Occipital lobe (tissue), 2 donors: ENCODE measurements around the gene ZSWIM3. TPM values are rescaled to one million over a fixed set of nuclear protein-coding genes. Genes with fewer than 3 reads are reported as not detected.
"Not testable (repeated sequence)": the region's sequence is repeated elsewhere in the genome, so short reads cannot be mapped to it uniquely, and the experiment has no call there.

Experiments used
- DNase-seq: peaks from one replicate; lab custom pipeline; 2025; lab: John Stamatoyannopoulos, UW
- total RNA-seq: library from RNA; depleted of rRNA; stranded (reverse); fragments of >200 nt; gene quantifications from one replicate; pipeline ENCODE4 v1.2.3, GENCODE V29; 2014

Gene ZSWIM3
- total RNA-seq, 1 donor from 2014 or later: 13.9 TPM

DNA sequence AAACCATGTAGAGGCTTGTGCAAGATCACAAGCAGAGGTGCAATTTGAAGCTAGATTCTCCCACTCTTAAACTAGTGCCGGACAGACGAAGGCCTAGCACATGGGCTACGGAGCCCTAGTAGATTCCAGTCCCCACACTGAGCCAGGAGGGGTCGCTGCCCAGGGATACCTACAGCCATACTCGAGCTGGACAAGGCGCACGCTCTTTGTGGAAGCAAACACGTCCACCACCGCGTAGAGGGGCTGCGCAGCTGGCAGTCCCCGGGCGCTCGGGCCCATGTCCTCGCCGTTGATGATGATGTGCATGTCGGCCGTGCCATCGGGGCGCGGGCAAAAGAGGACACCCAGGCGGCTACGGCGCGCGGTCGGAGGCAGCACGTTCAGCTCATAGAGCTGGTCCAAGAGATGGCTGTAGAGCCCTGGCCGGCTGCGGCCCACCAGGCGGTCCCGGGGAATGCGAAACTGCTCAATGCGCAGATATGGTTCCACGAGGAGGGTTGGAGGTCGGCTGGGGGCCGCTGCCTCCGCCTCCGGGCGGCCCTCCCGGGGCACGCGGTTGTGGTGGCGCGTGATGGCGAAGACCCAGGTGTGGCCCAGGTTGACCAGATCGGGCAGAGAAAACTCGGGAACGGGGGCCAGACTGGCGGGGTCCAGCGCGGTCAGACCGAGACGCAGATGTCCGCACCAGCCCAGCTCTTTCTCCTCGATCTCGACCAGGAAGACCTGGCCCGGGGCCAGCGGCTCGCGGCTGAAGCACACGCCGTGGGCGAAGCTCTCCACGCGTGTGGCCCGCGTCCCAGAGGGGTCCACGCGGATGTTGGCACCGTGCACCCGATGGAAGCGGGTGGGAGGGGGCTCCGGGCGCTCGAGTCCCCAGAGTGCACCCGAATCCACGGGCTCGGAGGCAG, 32.9 kb downstream of the ZSWIM3 start:
- peak; percentile 39 for DNase-seq

DNA sequence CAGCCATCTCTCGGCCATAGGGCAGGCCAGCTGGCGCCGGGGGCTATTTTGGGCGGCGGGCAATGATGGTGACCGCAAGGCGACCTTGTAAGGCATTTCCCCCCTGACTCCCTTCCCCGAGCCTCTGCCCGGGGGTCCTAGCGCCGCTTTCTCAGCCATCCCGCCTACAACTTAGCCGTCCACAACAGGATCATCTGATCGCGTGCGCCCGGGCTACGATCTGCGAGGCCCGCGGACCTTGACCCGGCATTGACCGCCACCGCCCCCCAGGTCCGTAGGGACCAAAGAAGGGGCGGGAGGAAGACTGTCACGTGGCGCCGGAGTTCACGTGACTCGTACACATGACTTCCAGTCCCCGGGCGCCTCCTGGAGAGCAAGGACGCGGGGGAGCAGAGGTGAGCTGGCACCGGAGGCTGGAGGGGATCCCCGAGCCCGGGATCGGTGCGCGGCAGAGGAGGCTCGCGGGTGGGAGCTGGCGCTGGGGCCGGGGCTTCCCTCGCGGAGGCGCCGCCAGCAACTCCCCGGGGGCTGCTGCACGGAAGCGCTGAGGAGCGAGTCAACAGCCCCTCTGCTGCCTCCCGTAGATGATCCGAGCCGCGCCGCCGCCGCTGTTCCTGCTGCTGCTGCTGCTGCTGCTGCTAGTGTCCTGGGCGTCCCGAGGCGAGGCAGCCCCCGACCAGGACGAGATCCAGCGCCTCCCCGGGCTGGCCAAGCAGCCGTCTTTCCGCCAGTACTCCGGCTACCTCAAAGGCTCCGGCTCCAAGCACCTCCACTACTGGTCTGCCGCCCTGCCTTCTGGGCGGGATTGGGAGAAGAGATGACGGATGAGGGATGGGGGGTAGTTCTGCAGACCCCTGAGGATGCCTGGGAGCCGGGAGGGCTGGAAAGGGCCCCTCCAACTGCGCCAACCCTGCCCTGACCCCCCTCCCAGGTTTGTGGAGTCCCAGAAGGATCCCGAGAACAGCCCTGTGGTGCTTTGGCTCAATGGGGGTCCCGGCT, 33.9 kb downstream of the ZSWIM3 start, which contains the start of the genes CTSA and NEURL2:
CTSA (plus strand) TSS at position 351 of the 999 bp plus-strand sequence; CDS start at position 585, 234 bp downstream.
NEURL2 (minus strand) TSS at position 224 of the 999 bp plus-strand sequence; CDS start at position 7, 217 bp downstream.
- peak; percentile 85 for DNase-seq

DNA sequence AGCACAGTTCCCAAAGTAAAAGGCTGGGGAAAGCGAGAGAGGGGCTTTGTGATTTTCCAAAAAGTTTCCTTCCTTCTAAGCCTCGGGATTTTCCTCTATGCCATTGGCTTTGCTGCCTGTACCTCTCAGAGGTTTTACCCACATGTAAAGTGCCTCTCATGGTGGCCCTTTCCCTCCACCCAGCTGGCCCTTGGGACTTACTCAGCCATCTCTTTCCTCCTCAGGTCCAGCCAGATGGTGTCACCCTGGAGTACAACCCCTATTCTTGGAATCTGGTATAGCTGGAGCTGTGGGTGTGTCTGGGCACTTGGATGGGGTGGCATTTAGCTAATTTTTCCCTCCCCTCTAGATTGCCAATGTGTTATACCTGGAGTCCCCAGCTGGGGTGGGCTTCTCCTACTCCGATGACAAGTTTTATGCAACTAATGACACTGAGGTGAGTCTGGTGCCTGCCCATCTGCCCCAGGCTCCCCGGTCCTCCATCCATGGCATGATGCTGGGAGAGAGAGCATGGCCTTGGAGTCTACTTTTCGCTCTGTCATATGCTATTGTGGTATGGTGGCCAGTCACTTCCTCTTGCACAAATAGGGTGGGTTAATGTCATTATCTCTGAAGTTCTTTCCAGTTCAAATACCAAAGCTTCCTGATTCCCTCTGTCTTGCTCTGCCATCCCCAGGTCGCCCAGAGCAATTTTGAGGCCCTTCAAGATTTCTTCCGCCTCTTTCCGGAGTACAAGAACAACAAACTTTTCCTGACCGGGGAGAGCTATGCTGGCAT, 34.8 kb downstream of the ZSWIM3 start:
- DNase-seq: no peak

DNA sequence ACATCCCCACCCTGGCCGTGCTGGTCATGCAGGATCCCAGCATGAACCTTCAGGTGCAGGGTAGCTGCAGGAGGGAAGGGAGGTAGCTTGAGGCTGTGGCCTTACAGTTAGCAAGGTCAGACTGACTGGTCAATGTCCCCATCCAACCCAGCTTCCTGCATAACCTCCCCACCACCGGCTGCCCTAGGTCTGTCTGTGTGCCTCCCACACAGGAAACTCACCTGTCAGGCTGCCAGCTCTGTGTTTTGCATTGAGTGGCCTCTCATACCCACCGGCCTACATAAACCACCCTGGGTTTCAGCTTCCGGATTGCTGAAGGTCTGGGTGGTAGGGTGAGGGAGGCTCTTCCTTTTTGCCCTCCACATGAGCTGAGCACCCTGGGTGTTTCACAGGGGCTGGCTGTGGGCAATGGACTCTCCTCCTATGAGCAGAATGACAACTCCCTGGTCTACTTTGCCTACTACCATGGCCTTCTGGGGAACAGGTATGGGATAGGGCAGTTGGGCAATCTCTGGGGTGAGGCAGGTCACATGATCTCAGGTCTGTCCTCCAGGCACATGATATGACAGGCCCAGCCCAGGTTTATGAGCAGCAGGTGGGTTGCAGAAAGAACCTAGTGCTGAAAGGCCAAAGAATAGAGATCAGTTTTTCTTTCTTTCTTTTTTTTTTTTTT, 35.5 kb downstream of the ZSWIM3 start:
- no peak for DNase-seq

DNA sequence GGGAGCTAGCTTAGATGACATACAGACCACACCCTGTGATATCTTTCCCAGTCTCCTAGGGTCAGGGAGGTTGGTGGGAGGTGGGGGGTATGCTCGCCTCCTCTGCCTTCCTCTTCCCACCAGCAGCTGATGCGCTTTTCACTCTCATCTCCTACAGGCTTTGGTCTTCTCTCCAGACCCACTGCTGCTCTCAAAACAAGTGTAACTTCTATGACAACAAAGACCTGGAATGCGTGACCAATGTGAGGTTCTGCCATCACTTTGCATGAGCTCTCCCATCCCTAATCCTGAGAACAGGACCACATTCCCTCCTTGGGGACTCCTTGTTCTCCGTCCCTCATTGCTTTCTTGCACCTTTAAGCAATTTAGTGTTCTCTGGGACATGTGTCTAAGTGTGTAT, 36.4 kb downstream of the ZSWIM3 start:
- DNase-seq: no peak

DNA sequence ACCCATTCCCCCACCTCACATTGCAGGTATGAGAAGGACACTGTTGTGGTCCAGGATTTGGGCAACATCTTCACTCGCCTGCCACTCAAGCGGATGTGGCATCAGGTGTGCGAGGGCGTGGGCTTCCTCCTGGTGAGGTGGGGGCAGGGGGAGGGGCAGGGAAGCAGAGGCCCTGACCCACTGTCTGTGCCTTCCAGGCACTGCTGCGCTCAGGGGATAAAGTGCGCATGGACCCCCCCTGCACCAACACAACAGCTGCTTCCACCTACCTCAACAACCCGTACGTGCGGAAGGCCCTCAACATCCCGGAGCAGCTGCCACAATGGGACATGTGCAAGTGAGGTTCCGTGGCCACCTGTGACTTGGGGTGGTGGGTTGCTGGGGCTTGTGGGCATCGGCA, 37.4 kb downstream of the ZSWIM3 start:
- DNase-seq: no peak

DNA sequence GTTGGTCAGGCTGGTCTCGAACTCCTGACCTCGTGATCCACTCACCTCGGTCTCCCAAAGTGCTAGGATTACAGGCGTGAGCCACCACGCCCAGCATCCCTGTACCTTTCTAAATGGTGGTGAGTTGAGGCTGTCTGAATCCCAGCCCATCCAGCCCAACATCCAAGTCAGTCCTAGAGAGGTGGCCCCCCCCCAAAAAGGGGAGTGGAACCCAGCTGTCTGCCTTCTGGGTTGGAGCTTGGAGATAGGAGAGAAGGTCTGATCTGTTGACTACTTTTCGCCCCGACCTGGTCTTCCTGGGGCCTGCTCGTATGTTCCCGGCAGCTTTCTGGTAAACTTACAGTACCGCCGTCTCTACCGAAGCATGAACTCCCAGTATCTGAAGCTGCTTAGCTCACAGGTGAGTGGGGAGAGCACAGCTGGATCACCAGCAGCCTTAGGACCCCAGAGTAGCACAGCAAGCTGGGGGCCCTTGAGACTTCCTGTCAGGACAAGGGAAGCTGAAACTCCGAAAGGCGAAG, 39.3 kb downstream of the ZSWIM3 start:
- DNase-seq: no peak

DNA sequence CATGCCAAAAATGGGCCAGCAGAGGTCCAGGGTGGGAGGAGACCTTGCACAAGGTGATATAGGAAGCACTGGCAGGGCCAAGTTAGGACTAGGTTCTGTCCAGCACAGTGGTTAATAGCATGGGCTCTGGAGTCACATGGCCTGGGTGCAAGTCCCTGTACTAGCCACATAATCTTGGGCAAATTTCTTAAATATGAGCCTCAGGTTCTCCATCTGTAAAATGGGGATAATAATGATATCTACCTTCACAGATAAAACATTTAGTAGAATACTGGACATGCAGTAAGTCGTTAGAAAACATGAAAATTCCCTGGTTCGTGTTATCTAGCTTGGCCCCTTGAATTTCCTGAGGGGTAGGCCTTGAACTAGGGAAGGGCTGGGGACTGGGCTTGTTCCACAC, 39.9 kb downstream of the ZSWIM3 start:
- DNase-seq: no peak

DNA sequence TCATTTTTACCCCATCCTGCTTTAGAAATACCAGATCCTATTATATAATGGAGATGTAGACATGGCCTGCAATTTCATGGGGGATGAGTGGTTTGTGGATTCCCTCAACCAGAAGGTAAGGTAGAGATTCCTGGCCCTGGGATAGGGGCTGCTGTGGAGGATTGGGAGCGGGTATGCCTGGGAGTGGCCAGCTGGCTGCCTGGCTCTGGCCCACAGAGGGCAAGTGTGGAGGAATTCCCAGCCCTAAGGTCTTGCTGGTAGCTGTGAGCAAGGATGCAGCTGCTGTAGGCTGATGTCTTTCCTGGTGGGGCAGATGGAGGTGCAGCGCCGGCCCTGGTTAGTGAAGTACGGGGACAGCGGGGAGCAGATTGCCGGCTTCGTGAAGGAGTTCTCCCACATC, 40.3 kb downstream of the ZSWIM3 start:
- DNase-seq: no peak

DNA sequence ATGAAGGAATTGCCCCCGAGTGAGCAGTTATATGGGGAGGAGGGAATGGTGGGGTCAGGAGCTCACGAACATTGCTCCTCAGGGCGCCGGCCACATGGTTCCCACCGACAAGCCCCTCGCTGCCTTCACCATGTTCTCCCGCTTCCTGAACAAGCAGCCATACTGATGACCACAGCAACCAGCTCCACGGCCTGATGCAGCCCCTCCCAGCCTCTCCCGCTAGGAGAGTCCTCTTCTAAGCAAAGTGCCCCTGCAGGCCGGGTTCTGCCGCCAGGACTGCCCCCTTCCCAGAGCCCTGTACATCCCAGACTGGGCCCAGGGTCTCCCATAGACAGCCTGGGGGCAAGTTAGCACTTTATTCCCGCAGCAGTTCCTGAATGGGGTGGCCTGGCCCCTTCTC, 40.9 kb downstream of the ZSWIM3 start:
- DNase-seq: no peak

DNA sequence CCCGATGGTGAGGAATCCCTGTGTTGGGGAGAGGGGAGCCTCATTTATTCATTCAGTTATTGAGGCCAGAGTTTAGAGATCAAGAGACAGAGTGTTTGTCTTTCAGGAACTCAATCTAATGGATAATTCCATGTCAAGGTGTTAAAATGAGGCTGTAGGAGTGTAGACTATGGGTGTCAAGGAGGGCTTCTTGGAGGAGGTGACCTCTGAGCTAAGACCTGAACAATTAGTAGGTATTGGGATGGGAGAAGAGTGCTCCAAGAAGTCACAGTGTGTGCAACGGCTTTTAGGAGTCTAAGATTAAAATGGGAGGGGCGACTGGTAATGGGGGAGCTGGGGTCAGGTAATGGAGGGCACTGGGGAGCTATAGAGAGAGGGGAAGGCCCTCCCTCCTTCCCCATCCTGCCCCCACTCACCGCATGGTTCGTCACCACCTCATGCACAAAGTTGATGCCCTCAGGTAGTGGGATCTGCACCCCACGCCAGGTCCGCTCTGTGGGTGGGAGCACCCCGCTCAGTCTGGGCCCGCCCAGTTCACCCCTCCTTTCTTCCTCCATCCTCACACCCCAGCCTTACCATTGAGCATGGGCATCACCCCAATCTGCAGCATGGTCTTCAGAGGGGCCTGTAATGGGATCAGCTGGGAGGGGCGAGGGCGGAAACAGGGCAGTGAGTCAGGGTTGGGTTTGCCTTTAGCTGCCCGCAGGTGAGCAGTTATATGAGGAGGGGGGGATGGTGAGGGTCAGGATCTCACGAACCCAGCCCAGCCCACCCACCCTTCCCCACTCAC, 41.8 kb downstream of the ZSWIM3 start:
- no peak for DNase-seq

DNA sequence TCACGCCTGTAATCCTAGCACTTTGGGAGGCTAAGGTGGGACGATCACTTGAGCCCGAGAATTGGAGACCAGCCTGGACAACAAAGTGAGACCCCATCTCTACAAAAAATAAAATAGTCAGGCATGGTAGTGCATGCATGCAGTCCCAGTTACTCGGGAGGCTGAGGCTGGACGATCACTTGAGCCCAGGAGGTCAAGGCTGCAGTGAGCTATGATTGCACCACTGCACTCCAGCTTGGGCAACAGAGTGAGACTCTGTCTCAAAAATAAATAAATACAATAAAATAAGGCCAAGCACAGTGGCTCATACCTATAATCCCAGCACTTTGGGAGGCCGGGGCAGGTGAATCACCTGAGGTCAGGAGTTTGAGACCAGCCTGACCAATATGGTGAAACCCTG, 43.9 kb downstream of the ZSWIM3 start:
- not testable (repeated sequence) for DNase-seq

DNA sequence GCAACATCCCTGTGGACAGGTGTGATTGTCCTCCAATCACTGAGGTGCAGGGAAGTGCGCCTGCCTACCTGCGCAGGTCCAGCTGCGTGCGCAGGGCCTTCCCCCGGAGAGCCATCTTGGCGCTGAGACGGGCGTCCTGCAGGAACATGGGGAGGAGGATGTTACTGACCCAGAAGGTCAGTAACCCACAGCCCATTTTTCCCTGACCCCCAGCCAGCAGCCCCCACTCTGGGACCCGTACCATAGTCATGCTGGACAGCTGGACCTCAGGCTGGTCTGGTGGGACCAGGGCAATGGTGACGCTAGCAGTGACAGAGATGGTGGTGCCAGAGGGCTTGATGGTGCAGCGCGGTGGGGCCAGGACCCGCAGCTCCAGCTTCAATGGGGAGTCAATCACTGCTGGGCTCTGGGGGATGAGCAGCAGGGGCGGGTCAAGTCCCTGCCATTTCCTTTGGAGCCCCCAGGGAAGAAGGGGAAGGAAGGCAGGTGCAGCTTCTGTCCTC, 44.8 kb downstream of the ZSWIM3 start:
- no peak for DNase-seq

DNA sequence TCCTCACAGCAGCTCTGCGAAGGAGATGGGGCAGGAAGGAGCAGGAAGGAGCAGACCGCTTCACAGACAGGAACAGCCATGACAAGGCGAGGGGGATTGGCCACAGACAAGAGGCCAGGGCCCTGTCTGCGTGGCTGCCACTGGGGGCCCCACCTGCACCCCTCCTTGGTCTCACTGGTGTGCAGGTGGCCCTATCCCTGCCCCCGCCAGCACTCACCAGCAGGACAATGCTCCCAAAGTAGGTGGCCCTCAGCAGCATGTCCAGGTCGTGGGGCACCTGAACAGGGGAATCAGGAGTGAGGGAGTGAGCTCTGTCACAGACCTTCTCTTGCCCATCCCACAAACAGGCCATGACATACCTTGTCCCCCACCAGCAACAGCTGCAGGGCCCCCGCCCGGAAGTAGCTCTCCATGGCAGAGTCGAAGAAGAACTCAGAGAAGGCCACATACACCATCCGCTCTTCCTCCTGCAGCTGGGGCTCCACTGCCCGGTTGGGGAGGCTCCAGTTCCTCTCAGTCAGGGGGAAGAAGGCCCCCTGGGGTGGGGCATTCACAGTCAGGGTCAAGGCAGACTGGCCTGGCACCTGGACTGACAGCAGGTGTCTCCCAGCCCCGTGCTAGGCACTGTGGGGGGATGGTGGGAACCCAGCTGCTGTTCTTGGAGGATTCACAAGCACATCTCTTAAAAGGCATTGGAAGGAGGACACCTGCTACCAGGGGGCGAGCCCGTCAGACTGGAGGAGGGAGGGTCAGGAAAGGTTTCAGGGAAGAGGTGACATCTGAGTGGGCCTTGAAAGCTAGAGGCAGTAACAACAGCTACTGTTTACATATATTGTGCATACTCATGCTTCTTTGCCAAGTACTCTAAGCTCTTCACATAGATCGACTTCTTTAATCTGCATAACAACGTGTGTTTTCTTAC, 47.4 kb downstream of the ZSWIM3 start:
- DNase-seq: no peak

DNA sequence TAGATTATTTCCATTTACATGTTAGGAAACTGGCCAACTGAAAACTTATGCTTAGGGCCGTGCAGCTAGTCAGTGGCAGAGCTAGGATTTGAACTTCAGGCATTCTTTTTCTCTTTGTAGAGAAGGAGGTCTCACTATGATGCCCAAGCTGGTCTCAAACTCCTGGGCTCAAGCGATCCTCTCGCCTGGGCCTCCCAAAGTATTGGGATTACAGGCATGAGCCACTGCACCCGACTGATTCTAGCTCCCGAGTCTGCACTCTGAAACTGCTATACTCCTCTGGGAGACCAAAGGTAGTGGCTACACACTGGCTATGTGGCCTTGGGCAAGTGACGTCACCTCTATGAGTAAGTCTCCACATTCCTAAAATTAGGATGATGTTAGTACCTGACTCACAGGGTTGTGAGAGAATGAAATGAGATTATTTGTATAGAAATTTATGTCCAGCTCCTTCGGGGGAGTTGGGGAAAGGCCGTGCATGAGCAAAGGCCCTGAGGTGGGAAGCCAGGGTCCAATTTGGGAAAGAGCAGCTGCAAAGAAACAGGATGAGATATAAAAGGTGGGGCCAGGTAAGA, 48.2 kb downstream of the ZSWIM3 start:
- DNase-seq: no peak

DNA sequence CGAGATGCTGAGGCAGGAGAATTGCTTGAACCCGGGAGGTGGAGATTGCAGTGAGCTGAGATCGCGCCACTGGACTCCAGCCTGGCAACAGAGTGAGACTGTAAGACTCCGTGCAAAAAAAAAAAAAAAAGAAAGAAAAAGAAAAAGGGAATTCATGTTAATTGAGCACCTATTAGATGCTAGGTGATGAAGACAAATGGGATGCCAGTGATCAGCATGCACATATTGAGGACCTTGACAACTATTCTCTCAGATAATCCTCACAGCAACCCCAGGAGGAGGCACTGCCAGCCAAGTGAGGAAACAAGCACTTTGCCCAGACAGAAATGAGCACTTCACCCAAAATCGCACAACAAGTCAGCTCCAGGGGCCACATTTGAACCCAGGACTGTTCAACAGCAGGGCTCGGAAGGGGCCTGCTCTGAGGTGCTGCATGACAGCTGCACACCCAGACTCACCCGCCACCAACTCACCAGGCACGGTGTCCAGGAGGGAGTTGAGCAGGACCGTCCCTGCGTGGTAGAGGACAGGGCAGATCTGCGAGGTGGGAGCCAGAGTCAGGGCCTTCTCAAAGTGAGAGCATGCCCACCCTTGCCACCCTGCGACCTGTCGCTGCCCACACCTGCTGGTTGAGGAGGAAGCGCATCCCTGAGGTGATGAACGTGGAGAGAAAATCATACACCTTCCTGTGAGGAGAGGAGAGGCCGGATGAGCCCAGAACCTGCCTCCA, 50.0 kb downstream of the ZSWIM3 start:
- no peak for DNase-seq

DNA sequence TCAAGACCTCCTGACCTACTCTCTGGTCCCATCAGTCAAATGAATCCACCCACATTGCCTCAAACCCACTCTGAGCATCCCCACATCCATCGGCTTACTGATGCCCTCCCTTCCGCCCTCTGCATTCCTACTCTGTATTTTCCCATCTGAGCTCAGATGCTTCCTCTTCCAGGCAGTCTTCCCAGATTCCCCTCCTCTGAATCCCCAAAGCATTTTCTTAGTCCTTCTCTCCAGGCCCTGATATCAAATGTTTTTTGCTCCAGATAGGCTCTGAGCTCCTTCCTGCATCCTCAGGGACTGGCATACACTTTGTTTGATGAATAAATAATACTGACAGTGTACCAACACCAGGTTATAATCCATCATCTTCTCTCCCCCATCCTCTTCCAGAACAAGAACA, 50.7 kb downstream of the ZSWIM3 start:
- no peak for DNase-seq
